ENCODE data around the gene ANAPC2.

ANAPC2 gene

DNA sequence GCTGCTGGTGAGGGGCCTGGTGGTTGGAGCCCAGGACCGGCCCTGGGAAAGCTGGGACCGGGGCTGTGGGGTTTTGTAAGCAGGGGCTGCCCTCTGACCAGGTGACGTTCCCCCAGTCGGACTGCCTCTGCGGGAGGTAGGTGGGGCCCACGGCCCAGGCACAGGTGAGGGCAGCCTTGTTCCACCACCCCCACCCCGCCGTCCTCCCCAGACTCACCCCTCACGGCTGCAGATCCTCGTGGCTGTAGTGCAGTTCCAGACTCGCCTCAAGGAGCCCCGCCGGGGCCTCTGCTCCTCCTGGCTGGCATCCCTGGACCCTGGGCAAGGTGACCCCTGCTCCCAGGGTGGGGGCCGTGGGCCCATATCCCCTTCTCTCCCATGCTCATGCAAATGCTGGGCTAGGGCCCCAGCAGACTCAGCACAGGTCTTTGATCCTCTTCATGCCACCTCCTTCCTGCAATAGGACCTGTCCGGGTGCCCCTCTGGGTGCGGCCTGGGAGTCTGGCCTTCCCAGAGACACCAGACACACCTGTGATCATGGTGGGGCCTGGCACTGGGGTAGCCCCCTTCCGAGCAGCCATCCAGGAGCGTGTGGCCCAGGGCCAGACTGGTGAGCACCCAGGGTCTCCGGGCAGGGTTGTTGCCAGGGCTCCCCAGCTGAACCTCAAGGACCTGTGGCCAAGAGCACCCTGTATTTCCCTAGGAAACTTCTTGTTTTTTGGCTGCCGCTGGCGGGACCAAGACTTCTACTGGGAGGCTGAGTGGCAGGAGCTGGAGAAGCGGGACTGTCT lies 27.0 kb upstream of the ANAPC2 start:
- DNase-seq (ENCODE audit: low spot score): no peak

DNA sequence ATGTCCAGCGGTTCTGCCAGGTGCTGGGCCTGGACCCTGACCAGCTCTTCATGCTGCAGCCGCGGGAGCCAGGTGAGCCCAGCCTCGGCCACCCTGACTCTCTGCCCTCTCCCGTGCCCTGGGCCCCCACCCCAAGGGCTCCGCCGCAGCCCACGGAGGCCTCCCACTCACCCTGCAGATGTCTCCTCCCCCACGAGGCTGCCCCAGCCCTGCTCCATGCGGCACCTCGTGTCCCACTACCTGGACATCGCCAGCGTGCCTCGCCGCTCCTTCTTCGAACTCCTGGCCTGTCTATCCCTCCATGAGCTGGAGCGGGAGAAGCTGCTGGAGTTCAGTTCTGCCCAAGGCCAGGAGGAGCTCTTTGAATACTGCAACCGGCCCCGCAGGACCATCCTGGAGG lies 26.3 kb upstream of the ANAPC2 start:
- DNase-seq (ENCODE audit: low spot score): no peak

DNA sequence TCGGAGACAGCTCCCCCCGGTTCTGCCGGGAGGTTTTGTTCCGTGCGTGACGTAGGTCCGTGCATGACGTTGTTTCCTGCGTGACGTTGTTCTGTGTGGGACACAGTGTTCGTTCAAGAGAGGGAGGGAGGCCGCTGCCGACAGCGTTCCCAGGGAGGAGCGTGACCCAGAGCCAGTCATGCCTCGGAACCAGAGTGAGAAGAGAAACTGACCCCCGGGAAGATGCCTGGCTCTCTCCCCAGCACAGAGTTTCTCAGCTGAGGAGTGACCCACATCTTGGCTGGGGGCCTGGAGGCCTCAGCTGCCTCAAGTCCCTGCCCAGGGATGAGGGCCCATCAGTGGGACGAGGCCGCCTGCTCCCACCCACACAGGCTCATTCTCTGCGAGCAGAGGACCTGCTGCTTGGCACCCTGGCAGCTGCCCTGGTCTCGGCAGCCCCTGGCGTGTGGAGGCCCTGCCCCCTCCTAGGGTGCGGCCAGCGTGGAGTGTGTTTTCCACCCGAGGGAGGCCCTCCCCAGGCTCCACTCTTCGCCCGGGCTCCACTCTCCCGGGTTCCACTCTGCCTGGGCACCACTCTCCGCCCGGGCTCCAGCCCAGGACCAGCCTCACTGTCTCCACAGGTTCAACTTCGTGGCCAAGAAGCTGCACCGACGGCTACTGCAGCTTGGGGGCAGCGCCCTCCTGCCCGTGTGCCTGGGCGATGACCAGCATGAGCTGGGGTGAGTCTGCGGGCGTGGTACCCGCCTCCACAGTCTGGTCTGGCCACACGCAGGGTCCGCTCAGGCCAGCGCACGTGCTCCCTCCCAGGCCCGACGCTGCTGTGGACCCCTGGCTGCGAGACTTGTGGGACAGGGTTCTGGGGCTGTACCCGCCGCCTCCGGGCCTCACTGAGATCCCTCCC lies 25.1 kb upstream of the ANAPC2 start:
- DNase-seq (ENCODE audit: low spot score): no peak

DNA sequence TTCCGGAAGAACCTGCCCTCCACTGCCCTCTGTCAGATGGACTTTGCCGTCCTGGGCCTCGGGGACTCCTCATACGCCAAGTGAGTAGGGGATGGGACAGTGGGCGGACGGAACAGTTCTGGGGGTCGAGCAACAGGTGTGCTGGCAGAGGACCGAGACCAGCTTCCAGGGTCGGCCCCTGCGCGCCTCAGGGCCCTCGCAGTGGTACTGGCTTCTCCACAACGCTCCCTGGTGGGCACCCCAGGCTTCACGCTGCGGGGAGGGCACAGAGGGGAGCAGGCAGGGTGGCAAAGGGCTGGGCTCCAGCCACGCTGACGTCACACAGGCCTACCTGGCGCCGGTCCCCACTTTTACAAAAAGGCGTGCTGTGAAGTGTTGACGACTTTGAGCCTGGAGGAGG lies 24.2 kb upstream of the ANAPC2 start:
- no peak for DNase-seq (ENCODE audit: low spot score)

DNA sequence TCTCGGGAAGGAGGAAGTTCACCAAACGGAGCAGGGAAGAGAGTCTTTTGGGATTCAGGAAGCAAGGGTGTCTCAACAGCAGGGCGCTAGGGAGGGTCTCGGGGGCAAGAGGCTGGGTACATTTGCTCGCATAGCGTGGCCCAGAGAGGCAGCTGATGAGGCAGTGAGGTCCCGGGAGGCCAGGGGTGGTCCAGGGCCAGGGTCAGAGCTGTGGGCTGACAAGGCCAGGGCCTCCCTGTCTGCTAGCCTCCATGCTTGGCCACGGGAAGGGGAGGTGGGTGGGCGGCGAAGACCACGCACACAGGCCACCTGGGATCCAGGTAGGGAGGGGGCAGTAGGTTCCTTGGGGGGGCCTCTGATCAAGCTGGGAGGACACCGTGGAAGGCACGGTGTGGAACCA lies 23.2 kb upstream of the ANAPC2 start:
- no peak for DNase-seq (ENCODE audit: low spot score)

DNA sequence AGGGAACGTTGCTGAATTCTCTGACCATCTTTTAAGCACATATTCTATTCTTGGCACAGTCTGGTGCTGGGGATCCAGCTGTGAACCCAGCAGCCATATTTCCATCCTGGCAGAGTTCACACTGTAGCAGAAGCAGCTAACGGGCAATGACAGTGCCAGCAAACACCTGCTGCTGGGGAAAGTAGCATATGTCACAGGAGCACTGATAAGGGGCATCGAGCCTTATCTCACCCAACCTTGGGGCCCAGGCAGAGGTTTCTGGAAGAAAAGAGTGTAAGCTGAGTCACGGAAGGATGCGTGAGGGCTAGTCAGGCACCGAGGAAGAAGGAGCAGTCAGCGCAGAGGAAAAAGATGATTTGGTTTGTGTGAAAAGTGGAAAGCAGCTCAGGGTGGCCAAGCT lies 18.2 kb upstream of the ANAPC2 start:
- DNase-seq (ENCODE audit: low spot score): no peak

DNA sequence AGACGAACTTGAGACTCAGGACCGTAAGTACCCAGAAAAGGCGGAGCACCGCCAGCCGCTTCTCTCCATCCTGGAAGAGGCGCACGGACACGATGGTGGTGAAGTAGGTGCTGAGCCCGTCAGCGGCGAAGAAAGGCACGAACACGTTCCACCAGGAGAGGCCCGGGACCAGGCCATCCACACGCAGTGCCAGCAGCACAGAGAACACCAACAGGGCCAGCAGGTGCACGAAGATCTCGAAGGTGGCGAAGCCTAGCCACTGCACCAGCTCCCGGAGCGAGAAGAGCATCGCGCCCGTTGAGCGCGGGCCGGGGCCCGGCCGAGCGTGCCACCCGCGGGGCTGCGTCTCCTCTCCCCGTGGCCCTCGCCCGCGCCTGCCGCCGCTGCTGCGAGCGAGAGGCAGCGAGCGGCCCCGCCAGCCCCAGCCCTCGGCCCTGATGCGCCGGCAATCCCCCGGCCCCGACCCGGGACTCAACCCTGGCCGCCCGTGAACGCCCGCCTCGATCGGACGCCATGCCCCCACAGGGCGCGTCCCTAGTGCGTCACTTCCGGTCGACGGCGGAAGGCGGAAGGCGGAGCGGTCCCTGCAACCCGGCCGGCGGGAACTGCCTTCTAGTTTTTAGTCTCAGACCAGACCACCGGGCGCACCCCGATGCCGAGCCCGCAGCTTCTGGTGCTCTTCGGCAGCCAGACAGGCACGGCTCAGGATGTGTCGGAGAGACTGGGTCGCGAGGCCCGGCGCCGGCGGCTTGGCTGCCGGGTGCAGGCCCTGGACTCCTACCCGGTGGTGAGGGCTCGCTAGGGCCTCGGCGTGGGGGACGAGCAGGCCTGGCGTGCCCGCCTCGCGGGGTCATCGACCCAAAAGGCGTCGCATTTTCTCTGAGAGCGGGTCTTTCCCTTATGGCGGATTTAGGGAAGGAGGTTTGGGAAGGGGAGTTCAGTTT lies 17.0 kb upstream of the ANAPC2 start, which contains the start of the genes NDOR1 and TMEM203:
Gene NDOR1 (plus strand): TSS at position 575 of the 944 bp plus-strand sequence. CDS start 78 bp downstream, at position 653.
Gene TMEM203 (minus strand): TSS at position 523 of the 944 bp plus-strand sequence. CDS start 234 bp downstream, at position 289.
- DNase-seq (ENCODE audit: low spot score): peak; percentile 90

DNA sequence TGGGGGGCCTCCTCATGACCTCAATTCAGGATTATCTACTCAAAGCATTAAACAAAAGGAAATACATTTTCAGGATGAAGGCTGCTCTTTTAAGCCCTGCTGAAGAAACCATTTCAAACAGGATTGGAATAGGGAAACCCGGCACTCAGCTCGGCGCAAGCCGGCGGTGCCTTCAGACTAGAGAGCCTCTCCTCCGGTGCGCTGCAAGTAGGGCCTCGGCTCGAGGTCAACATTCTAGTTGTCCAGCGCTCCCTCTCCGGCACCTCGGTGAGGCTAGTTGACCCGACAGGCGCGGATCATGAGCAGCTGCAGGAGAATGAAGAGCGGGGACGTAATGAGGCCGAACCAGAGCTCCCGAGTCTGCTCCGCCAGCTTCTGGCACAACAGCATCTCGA lies 16.4 kb upstream of the ANAPC2 start:
- no peak for DNase-seq (ENCODE audit: low spot score)

DNA sequence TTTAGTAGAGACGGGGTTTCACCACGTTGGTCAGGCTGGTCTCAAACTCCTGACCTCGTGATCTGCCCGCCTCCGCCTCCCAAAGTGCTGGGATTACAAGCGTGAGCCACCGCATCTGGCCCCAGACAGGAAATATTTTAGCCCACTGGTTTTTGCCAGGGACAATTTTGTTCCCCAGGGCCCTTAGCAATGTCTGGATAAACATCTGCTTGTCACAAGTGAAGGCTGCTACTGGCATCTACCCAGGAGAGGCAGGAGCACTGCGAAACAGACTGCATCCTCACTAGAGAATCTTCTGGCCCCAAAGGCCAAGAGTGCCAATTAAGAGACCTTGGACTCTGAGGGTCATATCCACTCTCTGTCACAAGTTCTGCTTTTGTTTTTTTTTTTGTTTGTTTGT lies 14.6 kb upstream of the ANAPC2 start:
- DNase-seq (ENCODE audit: low spot score): no peak

DNA sequence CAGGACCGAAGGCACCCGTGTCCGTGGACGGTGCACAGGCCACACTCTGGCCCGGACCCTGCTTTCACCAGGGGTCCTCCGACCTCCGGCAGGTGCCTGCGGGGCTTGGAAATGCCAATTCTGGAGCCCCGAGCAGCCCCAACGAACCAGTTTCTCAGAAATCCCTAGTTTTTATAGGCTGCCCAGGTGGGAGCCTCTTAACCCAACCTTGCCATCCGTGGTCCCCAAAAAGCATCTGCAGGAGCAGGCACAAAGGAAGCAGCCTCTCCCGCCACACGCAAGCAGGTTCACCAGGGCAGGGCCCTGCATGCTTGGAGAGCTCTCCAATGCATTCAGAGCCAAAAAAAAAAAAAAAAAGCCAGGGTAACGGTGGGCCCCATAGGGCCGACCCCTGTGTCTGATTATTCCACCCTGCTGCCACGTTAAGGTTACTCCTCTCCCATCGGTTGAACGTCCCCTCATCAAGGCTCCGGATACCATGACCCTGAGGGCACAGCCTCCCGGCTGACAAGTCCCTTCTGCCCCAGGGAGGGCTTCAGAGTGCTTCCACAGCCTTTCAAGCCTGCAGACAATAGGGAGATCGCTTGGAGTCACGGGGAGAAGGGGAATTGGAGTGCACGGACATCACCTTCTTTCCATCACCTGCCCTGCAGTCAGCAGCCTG lies 13.0 kb upstream of the ANAPC2 start:
- no peak for DNase-seq (ENCODE audit: low spot score)

DNA sequence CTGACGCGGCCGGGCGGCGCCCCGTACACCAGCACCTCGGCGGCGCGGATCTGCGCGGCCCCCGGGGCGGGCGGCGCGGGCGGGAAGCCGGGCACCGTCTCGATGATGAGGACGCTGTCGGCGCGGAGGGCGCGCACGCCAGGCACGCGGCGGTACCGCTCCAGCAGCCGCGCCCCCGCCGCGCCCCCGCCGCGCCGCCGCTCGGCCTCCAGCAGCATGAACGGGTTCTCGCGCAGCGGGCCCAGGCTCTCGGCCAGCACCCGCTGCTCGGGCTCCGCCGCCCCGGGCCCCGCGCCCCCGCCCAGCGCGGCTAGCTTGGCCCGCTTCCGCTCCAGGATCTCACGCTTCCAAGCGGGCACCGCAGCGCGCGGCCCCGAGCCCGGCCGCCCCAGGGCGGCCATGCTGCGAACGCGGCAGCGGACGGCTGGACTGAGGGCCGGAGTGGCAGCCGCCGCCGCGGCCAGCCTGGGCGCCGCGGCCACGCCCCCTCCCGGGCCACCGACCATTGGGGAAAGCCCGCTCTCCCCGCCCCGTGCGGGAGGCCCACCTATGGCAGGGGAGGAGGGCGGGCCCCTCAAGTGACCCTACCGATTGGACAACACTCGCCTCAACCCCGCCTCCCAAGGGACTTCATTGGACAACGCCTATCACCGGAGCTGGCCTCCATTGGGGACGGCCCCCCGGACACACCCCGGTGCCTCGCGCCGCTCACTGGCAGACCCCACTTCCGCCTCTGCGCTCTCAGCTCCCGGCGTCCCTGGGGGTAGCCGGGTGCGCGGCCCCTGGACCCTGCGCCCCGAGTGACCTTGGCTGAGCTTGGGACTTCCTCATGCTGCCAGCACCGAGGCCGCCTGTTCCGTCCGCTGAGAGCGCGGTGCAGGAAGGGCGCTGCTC lies 12.2 kb upstream of the ANAPC2 start, which contains the start of gene TPRN:
Gene TPRN (minus strand): TSS at position 431 of the 894 bp plus-strand sequence. CDS start 30 bp downstream, at position 401.
- DNase-seq (ENCODE audit: low spot score): peak; percentile 98

DNA sequence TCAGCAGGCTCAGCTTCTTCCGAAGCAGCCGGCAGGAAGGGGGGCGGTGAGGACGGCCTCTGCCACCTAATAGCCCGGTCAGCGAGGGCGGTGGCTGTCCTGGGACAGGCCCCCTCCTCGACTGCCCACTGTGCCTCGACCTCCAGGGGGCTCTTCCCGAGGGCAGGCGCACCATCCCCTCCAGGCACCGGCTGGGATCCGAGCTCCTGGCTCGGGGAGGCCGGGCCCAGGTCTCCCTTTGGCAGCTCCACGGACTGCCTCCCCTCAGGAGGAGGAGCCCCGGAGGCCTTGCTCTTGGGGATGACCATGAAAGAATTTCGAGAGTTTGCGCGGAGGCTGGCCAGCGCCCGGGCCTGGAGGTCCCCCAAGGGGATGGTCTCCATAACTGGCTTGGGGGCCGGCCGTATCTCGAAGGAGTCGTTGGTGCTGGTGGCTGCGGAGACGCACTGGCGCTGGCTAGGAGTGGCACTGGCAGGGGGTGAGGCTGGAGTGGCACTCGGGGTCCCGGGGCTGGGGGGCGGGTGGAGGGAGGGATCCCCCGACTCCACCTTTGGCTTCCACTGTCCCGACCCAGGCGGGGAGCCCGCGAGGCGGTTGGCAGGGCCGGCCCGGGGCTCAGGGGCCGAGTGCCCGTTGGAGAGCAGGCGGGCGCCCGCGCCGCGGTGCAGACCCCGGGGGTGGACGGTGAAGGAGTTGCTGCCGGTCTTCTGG lies 11.2 kb upstream of the ANAPC2 start:
- no peak for DNase-seq (ENCODE audit: low spot score)

DNA sequence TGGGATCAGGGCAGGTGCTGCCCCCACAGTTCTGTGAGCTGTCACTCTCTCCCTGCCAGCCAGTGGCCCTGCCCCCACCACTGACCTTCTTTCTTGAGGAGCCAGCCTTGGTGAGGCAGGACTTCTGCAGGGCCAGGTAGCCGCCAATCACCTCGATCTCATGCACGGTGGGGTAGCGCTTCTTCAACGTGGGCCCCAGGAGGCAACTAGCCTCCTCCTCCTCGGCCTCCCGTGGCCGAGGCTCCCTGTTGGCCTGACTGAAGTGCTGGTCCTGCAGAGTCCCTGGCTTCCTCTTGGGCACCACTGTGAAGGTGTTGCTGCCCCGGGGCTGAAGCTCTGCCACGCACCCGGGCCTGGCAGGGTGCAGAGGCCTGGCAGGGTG lies 10.5 kb upstream of the ANAPC2 start:
- no peak for DNase-seq (ENCODE audit: low spot score)

DNA sequence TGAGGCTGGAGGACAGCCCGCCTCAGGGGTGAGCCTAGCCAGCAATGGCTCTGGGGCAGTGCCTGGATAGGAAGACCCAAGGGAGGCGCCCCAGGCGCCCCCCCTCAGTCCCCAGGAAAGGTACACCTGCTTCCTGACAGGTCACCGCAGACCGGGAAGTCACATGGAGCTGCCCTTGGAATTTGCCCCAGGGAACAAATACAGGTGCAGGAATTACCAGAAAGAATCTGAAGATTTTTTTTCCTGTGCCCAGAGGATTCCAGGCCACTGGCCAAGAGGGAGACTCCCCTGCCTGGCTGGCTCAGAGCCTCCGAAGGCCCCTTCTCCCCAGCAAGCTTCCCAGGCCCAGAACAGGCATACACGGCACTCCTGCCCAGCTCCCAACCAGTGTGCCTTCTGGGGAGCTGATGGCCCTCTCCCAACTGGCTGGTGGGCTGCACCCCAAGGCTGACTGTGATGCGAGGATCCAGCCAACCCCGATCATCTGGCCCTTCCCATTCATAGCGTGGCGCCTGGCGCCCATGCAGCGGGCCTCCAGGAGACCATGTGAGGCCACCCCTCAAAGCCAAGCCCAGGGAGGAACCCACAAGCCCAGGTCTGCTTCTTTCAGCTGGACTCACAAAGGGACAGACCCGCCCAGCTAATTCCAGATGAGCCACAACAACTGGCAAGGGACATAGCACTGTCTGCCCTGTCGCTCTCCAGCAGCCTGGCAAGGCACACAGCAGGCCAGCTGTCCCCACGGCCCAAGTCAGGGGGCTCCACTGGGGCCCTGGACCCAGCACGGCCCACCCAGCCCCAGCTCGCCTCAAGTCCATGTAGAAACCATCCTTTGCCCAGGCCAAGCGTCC lies 9.9 kb upstream of the ANAPC2 start:
- no peak for DNase-seq (ENCODE audit: low spot score)

DNA sequence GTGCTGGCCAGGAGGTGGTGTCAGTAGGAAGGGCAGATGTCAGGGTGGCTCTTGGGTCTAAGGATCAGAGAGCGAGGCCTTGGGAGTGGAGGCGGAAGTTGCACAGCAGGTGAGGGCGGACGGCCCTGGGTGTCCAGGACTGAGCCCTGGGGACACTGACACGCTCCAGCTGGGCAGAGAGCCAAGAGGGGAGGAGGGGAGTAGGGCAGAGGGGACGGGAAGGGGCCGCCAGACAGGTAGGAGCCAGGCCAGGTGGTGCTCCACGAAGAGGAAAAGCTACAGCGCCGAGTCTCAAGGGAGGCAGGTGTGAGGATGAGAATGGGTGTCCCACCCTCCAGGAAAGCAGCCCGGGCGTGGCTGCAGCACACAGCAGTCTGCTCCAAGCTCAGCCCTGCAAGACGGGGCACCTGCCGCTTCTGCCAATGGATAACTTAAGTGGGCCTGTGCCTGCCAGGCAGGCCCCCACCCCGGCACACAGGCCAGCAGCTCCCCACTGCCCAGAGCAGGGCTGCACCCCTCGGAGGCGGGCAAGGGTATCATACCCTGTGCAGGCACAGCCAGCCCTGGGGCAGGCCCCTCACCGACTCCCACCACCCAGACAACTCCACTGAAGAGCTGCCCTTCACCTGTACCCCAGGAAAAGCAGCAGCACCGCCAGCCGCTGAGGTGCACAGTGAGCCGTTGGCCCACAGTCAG lies 7.3 kb upstream of the ANAPC2 start:
- no peak for DNase-seq (ENCODE audit: low spot score)

DNA sequence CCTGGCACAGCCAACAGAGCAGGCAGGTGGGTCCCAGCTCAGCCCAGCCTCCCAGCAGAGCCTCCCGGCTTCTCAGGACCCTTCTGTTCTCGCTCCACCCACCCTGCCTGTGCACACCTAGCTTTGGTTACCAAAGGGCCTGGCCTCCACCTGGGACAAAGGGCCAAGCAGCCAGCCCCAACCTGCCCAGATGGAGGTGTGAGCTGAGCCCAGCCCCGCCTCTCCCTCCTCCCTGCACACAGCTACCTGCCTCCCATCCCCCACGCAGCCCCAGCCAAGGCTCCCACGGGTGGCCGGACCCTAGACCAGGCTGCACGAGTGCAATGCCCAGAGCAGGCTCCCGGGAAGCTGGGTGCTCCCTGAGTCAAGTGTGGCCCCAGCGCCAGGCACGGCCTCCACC lies 6.5 kb upstream of the ANAPC2 start:
- DNase-seq (ENCODE audit: low spot score): no peak

DNA sequence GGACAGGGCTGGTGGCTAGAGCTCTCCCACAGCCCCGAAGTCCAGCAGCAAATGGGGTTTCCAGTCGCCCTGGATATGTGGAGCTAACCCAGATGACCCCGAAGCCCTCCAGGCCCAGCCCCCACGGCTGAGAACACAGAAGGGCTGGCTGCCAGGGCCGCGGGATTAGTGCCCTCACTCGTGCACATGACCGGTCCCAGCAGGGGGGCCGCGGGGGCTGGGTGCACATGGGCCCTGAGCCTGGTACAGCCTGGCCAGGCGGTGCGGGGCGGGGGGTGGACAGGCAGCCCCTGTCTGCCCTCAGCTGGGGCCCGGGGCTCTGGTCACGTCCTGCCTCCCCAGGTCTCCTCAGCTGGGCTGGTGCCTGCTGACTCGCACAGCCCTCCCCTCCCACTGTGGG lies 6.0 kb upstream of the ANAPC2 start:
- no peak for DNase-seq (ENCODE audit: low spot score)

DNA sequence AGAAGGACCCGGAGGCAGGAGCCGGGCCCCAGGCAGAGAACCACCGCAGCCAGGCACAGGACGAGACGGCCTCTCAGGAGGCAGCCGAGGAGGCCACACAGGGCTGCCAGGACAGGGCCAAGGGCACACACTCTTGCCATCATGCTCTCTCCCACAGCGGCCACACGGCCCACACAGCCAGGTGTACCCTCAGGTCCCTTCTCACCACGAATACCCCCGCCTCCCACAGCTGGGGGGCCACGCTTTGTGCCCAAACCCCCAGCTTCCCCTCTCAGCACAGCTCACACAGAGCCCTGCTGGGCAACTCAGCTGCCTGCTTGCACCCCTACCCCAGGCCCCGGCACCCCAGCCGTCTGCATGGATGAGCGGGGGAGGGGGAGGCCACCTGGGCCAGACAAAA lies 5.4 kb upstream of the ANAPC2 start:
- no peak for DNase-seq (ENCODE audit: low spot score)

Measured in CD4-positive, alpha-beta T cell treated with Interleukin-15 for 4 hours (primary cell).